Body of pancreas (tissue), 4 donors: ENCODE results near the gene ANKRD61. TPM values are rescaled to one million over a fixed set of nuclear protein-coding genes. Genes with fewer than 3 reads are reported as not detected.

Experiments used
- ATAC-seq: fragments of 150-250 bp; one replicate; pipeline ENCODE4 v1.9.1; 2016
- DNase-seq, 4 donors: peaks; one replicate each; pipeline ENCODE4 v3.0.0-alpha.2; 2019
- H3K27ac ChIP-seq, 4 donors: fragments of 200-600 bp; sonication (generic); 1 replicate in 3 of 4; 2 replicates in 1 of 4; pipeline versions ENCODE4 v1.5.1 to v1.6.1; 2016 to 2019; ENCODE audit warnings: mild to moderate bottlenecking in 1 of 4, mixed read lengths in 1 of 4, moderate library complexity in 1 of 4
- H3K27me3 ChIP-seq, 2 donors: fragments of 200-600 bp; sonication (generic); one replicate each; pipeline ENCODE4 v1.6.0; 2016; ENCODE audit warnings: mild to moderate bottlenecking in 1 of 2
- H3K36me3 ChIP-seq, 2 donors: fragments of 200-600 bp; sonication (generic); replicated peaks in 1 of 2; 2 replicates each; pipeline ENCODE4 v1.5.1; 2016; ENCODE audit warnings: low read depth in 2 of 2; ENCODE audit not compliant: insufficient read depth in 1 of 2
- H3K4me1 ChIP-seq: fragments of 200-600 bp; sonication (generic); one replicate; pipeline ENCODE4 v1.6.0; 2016
- H3K4me3 ChIP-seq, 2 donors: fragments of 200-600 bp; sonication (generic); 1 replicate in 1 of 2; 2 replicates in 1 of 2; pipeline ENCODE4 v1.5.1; 2016 to 2019
- H3K9me3 ChIP-seq, 3 donors: fragments of 200-600 bp; sonication (generic); 1 replicate in 2 of 3; 2 replicates in 1 of 3; pipeline ENCODE4 v1.5.1; 2016
- CTCF ChIP-seq, 7 experiments: fragments of 450-650 bp in 4 of 7; fragments of 200-600 bp in 3 of 7; sonication (generic) in 3 of 7; IDR thresholded peaks; one replicate each; pipeline ENCODE4 v1.5.1; 2016 to 2019; ENCODE audit warnings: antibody characterized with exemption in 7 of 7
- POLR2A ChIP-seq, 3 donors: fragments of 450-650 bp; IDR thresholded peaks; one replicate each; pipeline ENCODE4 v1.6.1; 2016; ENCODE audit warnings: antibody characterized with exemption in 3 of 3, mild to moderate bottlenecking in 2 of 3
- WGBS, 2 donors: methylation state at CpG; one replicate each; pipeline ENCODE4 v1.1.5; 2017; 5-methylcytosine and 5-hydroxymethylcytosine counted together
- intact Hi-C: fragments of 100-400 bp; cut with DNase I; formaldehyde crosslinking; loops from one replicate; pipeline ENCODE4 v1.15.1; 2023
- total RNA-seq, 2 donors: library from RNA; depleted of rRNA; stranded (reverse); fragments of >200 nt; gene quantifications; one replicate each; pipeline ENCODE4 v1.1.0, GENCODE V29; 2016

The ANKRD61 gene
- total RNA-seq, 2 donors from 2014 or later, result not detected

- TF ChIP-seq POLR2A (IDR thresholded peaks at IDR 0.05) (no peak), CTCF (IDR thresholded peaks at IDR 0.05) (no peak)
- no peaks in the 10 kb centered on the region for H3K9me3 ChIP-seq
- DNase-seq, result no peak
- no peak overlapping the region for H3K27ac ChIP-seq
- H3K4me1 ChIP-seq, result no peaks in the 10 kb centered on the region
- H3K27me3 ChIP-seq, result no peaks in the 10 kb centered on the region
- no peak overlapping the region for H3K4me3 ChIP-seq
- H3K36me3 ChIP-seq, result peaks cover 2 to 23% of the 10 kb centered on the region in 2 donors
- intact Hi-C loops, result no loop called here
- 89 to 94% methylated on average over 2 to 3 of the region's 3 CpGs for WGBS, 2 donors
- ATAC-seq, result no peak
Observed at GRCh38 chr7:6031567-6031966, 391 bp downstream of the ANKRD61 start.

- Histone ChIP-seq H3K4me3 (no peak overlapping the region), H3K27ac (no peak overlapping the region), H3K9me3 (no peaks in the 10 kb centered on the region), H3K36me3 (peaks cover 5 to 23% of the 10 kb centered on the region in 2 donors), H3K4me1 (no peaks in the 10 kb centered on the region), H3K27me3 (no peaks in the 10 kb centered on the region)
- no peak for DNase-seq
- intact Hi-C loops, result no loop called here
- TF ChIP-seq POLR2A (IDR thresholded peaks at IDR 0.05), result no peak
- TF ChIP-seq CTCF (IDR thresholded peaks at IDR 0.05), result no peak
- 33 to 59% methylated on average over 5 of the region's 5 CpGs for WGBS, 2 donors
- ATAC-seq, result no peak
Observed at GRCh38 chr7:6032167-6032566, 991 bp downstream of the ANKRD61 start.

GRCh38 chr7:6032641-6033040 lies 1.5 kb downstream of the ANKRD61 start:
- Histone ChIP-seq H3K4me3 (no peak overlapping the region), H3K36me3 (peaks cover 9 to 21% of the 10 kb centered on the region in 2 donors), H3K27ac (no peak overlapping the region), H3K27me3 (no peaks in the 10 kb centered on the region), H3K9me3 (no peaks in the 10 kb centered on the region), H3K4me1 (no peaks in the 10 kb centered on the region)
- 77 to 87% methylated on average over 7 of the region's 7 CpGs for WGBS, 2 donors
- no peak for TF ChIP-seq CTCF (IDR thresholded peaks at IDR 0.05)
- no peak for TF ChIP-seq POLR2A (IDR thresholded peaks at IDR 0.05)
- ATAC-seq, result no peak
- no peak for DNase-seq
- intact Hi-C loops, result no loop called here

- no peak for ATAC-seq
- TF ChIP-seq POLR2A (IDR thresholded peaks at IDR 0.05) (no peak), CTCF (IDR thresholded peaks at IDR 0.05) (no peak)
- no peak for DNase-seq
- Histone ChIP-seq H3K27ac (no peak overlapping the region), H3K36me3 (peaks cover 14 to 18% of the 10 kb centered on the region in 2 donors), H3K9me3 (no peaks in the 10 kb centered on the region), H3K4me3 (no peak overlapping the region), H3K4me1 (no peaks in the 10 kb centered on the region), H3K27me3 (no peaks in the 10 kb centered on the region)
- intact Hi-C loops, result no loop called here
- WGBS, 2 donors, result 91 to 92% methylated on average over 10 of the region's 10 CpGs
Observed at GRCh38 chr7:6035165-6035564, 4.0 kb downstream of the ANKRD61 start.

GRCh38 chr7:6035686-6036085 lies 4.5 kb downstream of the ANKRD61 start:
- Histone ChIP-seq H3K36me3 (peaks cover 19 to 24% of the 10 kb centered on the region in 2 donors), H3K9me3 (no peaks in the 10 kb centered on the region), H3K27me3 (no peaks in the 10 kb centered on the region), H3K27ac (no peak overlapping the region), H3K4me1 (no peaks in the 10 kb centered on the region), H3K4me3 (no peak overlapping the region)
- TF ChIP-seq POLR2A (IDR thresholded peaks at IDR 0.05), result no peak
- no peak for TF ChIP-seq CTCF (IDR thresholded peaks at IDR 0.05)
- ATAC-seq, result no peak
- DNase-seq, result no peak
- WGBS, 2 donors, result 91 to 93% methylated on average over 4 to 13 of the region's 13 CpGs
- intact Hi-C loops, result no loop called here
